A673 (cell line): ENCODE results near the gene SHANK1. TPM values are rescaled to one million over a fixed set of nuclear protein-coding genes. Genes with fewer than 3 reads are reported as not detected.

Experiments used
- BruUV-seq: library from RNA; stranded (reverse); fragments of 400-500 nt; replicated peaks from 2 replicates; lab custom pipeline; 2021; lab: Mats Ljungman, UMichigan
- CTCF ChIA-PET: fragments of 300-600 bp; sonication (Branson Sonifier 250); formaldehyde crosslinking; loops from one replicate; lab custom pipeline; 2022; ENCODE audit warnings: antibody characterized with exemption; lab: Charles Lee
- POLR2A ChIA-PET: fragments of 300-600 bp; sonication (Branson Sonifier 250); formaldehyde crosslinking; loops from one replicate; lab custom pipeline; 2022; ENCODE audit warnings: antibody characterized with exemption; ENCODE audit not compliant: low non-redundant PET; lab: Charles Lee
- DNase-seq: peaks from one replicate; pipeline ENCODE4 v3.0.0-alpha.2; 2015; ENCODE audit warnings: low spot score
- H3K27ac ChIP-seq: fragments of 200-600 bp; sonication (generic); 2 replicates; pipeline ENCODE4 v1.5.1; 2016; ENCODE audit warnings: mixed run types, low read depth, mild to moderate bottlenecking, mixed read lengths, antibody characterized with exemption, low read length; ENCODE audit not compliant: poor library complexity, severe bottlenecking
- H3K27me3 ChIP-seq: fragments of 200-600 bp; sonication (generic); replicated peaks from 2 replicates; pipeline ENCODE4 v1.6.1; 2017; ENCODE audit warnings: mixed run types, low read depth, mild to moderate bottlenecking, mixed read lengths, antibody characterized with exemption, low read length; ENCODE audit not compliant: insufficient read depth, poor library complexity
- H3K36me3 ChIP-seq: fragments of 200-600 bp; sonication (generic); 2 replicates; pipeline ENCODE4 v1.6.1; 2016; ENCODE audit warnings: mixed run types, mild to moderate bottlenecking, mixed read lengths, antibody characterized with exemption, low read length; ENCODE audit not compliant: insufficient read depth, poor library complexity, severe bottlenecking
- H3K4me1 ChIP-seq: fragments of 200-600 bp; sonication (generic); 2 replicates; pipeline ENCODE4 v1.6.1; 2017; ENCODE audit warnings: mixed run types, mild to moderate bottlenecking, mixed read lengths, antibody characterized with exemption, low read length; ENCODE audit not compliant: insufficient read depth, poor library complexity, severe bottlenecking
- H3K4me3 ChIP-seq: fragments of 200-600 bp; sonication (generic); 2 replicates; pipeline ENCODE4 v1.5.1; 2016; ENCODE audit warnings: low read depth, mixed run types, mild to moderate bottlenecking, mixed read lengths, low read length; ENCODE audit not compliant: poor library complexity, severe bottlenecking
- H3K9me3 ChIP-seq: fragments of 200-600 bp; sonication (generic); 2 replicates; pipeline ENCODE4 v1.6.1; 2016; ENCODE audit warnings: mixed run types, low read depth, mild to moderate bottlenecking, mixed read lengths, antibody characterized with exemption, low read length; ENCODE audit not compliant: poor library complexity, severe bottlenecking
- EZH2 ChIP-seq: fragments of 200-600 bp; sonication (generic); IDR thresholded peaks from 2 replicates; pipeline ENCODE4 v1.6.1; 2017; ENCODE audit warnings: borderline replicate concordance, low read depth, mild to moderate bottlenecking, mixed read lengths, antibody characterized with exemption, low read length; ENCODE audit not compliant: poor library complexity, severe bottlenecking
- intact Hi-C: fragments of 100-400 bp; cut with micrococcal nuclease; formaldehyde crosslinking; loops from one replicate; pipeline ENCODE4 v1.10.0; 2022; ENCODE audit not compliant: unreplicated experiment
- total RNA-seq: library from RNA; stranded (reverse); gene quantifications from 2 replicates; pipeline ENCODE4 v1.2.3, GENCODE V29; 2021
- TF ChIP-seq, protein P1 (sequence below): fragments of 300-800, 200-600 bp; sonication (generic); conservative IDR thresholded peaks from 2 replicates; pipeline ENCODE4 v1.5.1; 2017; ENCODE audit warnings: low read depth, mild to moderate bottlenecking, antibody characterized with exemption, low read length, moderate library complexity, mixed read lengths

Gene SHANK1
- total RNA-seq, 1 experiment from 2014 or later = 69.7 TPM

DNA sequence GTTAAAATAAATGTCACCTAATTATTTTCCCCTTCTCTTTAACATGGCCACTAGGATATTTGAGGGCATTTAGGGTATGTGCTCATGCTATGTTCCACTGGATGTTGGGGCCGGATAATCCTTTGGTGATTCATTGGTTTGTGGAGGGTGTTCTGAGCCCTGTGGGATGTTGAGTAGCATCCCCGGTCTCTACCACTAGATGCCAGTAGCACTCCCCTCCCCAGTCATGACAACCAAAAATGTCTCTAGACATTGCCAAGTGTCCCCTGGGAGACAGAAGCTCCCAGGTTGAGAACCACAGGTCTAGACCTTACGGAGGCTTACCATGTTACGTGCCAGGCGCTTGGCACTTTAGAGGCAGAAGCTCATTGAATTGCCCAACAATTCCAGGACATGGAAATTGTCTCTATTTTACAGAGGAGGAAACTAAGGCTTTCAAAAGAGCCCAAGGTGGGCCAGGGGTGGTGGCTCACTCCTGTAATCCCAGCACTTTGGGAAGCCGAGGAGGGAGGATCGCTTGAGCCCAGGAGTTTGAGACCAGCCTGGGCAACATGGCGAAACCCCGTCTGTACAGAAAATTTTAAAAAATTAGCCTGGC is 14.1 kb downstream of the SHANK1 start:
- BruUV-seq = no TSS peak

GRCh38 chr19:50703915-50704796 is 15.4 kb downstream of the SHANK1 start:
- Histone ChIP-seq H3K27ac (peak overlapping the region; percentile 8), H3K36me3 (peaks cover 4% of the 10 kb centered on the region), H3K9me3 (no peaks in the 10 kb centered on the region), H3K4me1 (peaks cover 14% of the 10 kb centered on the region), H3K4me3 (no peak overlapping the region), H3K27me3 (no peaks in the 10 kb centered on the region)
- ChIA-PET CTCF (interaction anchor here (0.5 to 2.4 kb wide), 9 partner anchors 9 to 313 kb away, joined by 3 to 15 read pairs (median 4); no protein-coding TSS in a partner anchor), POLR2A (interaction anchor here (0.6 kb wide), 1 partner anchor 131 kb away, joined by 3 read pairs; no protein-coding TSS in a partner anchor)
- BruUV-seq = no TSS peak
- intact Hi-C loops = loop anchor here (1.0 to 10.0 kb wide), 2 partner anchors 79 to 311 kb away; partner anchors contain the start of gene KLK10
- DNase-seq = peak; percentile 73
- TF ChIP-seq, protein P1, sequence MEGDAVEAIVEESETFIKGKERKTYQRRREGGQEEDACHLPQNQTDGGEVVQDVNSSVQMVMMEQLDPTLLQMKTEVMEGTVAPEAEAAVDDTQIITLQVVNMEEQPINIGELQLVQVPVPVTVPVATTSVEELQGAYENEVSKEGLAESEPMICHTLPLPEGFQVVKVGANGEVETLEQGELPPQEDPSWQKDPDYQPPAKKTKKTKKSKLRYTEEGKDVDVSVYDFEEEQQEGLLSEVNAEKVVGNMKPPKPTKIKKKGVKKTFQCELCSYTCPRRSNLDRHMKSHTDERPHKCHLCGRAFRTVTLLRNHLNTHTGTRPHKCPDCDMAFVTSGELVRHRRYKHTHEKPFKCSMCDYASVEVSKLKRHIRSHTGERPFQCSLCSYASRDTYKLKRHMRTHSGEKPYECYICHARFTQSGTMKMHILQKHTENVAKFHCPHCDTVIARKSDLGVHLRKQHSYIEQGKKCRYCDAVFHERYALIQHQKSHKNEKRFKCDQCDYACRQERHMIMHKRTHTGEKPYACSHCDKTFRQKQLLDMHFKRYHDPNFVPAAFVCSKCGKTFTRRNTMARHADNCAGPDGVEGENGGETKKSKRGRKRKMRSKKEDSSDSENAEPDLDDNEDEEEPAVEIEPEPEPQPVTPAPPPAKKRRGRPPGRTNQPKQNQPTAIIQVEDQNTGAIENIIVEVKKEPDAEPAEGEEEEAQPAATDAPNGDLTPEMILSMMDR = peak; percentile 66
- TF ChIP-seq EZH2 = no peak

More for the DNA sequence above, 14.1 kb downstream of the SHANK1 start:
- no peaks in the 10 kb centered on the region for H3K9me3 ChIP-seq
- H3K4me1 ChIP-seq = peaks cover 14% of the 10 kb centered on the region
- intact Hi-C loops = loop anchor here (1.0 to 10.0 kb wide), 3 partner anchors 217 to 392 kb away; partner anchors contain the start of gene KLK10
- H3K36me3 ChIP-seq = peaks cover 8% of the 10 kb centered on the region
- ChIA-PET CTCF (interaction anchor here (0.6 to 2.4 kb wide), 6 partner anchors 13 to 217 kb away, joined by 3 to 15 read pairs (median 4); no protein-coding TSS in a partner anchor), POLR2A (interaction anchor here (0.6 kb wide), 1 partner anchor 166 kb away, joined by 3 read pairs; no protein-coding TSS in a partner anchor)
- H3K4me3 ChIP-seq = no peak overlapping the region
- peak; percentile 92 for DNase-seq
- H3K27me3 ChIP-seq = no peaks in the 10 kb centered on the region
- no peak for TF ChIP-seq EZH2
- TF ChIP-seq, protein P1 = peak; percentile 88
- H3K27ac ChIP-seq = no peak overlapping the region
